Uterus (tissue), 2 donors: ENCODE data around the gene TEX2.

Experiments used
- POLR2A ChIP-seq, 2 donors: fragments of 450-650 bp; IDR thresholded peaks; one replicate each; pipeline ENCODE4 v1.6.1; 2016; ENCODE audit warnings: antibody characterized with exemption in 2 of 2, mild to moderate bottlenecking in 1 of 2, moderate library complexity in 1 of 2
- TF ChIP-seq, protein P1 (sequence below), 4 experiments: fragments of 200-600 bp in 2 of 4; fragments of 450-650 bp in 2 of 4; sonication (generic) in 2 of 4; IDR thresholded peaks; one replicate each; pipeline ENCODE4 v1.5.1; 2016 to 2019; ENCODE audit warnings: antibody characterized with exemption in 4 of 4, mild to moderate bottlenecking in 2 of 4, moderate library complexity in 1 of 4

GRCh38 chr17:64244165-64244564, 18.9 kb downstream of the TEX2 start:
- TF ChIP-seq, protein P1, sequence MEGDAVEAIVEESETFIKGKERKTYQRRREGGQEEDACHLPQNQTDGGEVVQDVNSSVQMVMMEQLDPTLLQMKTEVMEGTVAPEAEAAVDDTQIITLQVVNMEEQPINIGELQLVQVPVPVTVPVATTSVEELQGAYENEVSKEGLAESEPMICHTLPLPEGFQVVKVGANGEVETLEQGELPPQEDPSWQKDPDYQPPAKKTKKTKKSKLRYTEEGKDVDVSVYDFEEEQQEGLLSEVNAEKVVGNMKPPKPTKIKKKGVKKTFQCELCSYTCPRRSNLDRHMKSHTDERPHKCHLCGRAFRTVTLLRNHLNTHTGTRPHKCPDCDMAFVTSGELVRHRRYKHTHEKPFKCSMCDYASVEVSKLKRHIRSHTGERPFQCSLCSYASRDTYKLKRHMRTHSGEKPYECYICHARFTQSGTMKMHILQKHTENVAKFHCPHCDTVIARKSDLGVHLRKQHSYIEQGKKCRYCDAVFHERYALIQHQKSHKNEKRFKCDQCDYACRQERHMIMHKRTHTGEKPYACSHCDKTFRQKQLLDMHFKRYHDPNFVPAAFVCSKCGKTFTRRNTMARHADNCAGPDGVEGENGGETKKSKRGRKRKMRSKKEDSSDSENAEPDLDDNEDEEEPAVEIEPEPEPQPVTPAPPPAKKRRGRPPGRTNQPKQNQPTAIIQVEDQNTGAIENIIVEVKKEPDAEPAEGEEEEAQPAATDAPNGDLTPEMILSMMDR (IDR thresholded peaks at IDR 0.05) = no peak
- TF ChIP-seq POLR2A (IDR thresholded peaks at IDR 0.05) = no peak
